Measurements from ENCODE around the gene PTPRK.

PTPRK gene

GRCh38 chr6:127968394-127968793 lies 552.0 kb downstream of the PTPRK start:
- POLR2A ChIA-PET: no interaction called here
- CTCF ChIA-PET: no interaction called here
- DNase-seq (ENCODE audit: extremely low spot score): no peak
- TF ChIP-seq, protein P1, sequence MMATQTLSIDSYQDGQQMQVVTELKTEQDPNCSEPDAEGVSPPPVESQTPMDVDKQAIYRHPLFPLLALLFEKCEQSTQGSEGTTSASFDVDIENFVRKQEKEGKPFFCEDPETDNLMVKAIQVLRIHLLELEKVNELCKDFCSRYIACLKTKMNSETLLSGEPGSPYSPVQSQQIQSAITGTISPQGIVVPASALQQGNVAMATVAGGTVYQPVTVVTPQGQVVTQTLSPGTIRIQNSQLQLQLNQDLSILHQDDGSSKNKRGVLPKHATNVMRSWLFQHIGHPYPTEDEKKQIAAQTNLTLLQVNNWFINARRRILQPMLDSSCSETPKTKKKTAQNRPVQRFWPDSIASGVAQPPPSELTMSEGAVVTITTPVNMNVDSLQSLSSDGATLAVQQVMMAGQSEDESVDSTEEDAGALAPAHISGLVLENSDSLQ (IDR thresholded peaks at IDR 0.05): no peak
- TF ChIP-seq FOXK2 (IDR thresholded peaks at IDR 0.05): no peak
- TF ChIP-seq ARNT (IDR thresholded peaks at IDR 0.05): no peak
- TF ChIP-seq SP1 (IDR thresholded peaks at IDR 0.05): no peak
- TF ChIP-seq FOXA1 (IDR thresholded peaks at IDR 0.05): no peak

DNA sequence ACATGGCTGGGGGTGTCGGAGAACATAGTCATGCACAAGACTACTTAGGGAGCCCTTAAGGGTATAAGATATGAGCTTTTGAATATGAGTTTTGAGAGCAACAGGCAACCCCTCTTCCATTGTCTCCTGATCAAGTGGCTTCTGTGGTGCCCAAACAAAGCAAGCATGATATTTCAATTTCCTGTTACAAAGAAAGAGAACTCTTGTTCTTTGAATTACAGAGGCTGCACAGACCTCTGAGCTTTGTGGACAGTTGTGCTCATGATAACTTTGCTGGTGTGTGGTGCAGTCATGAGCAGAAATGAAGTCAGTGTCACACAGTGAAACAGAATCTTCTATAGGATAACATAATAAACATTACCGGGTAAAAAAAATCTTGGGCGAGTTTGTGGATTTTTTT lies 552.7 kb downstream of the PTPRK start:
- CTCF ChIA-PET: no interaction called here
- TF ChIP-seq NFRKB (IDR thresholded peaks at IDR 0.05) (no peak), ELF4 (IDR thresholded peaks at IDR 0.05) (no peak)
- no peak for DNase-seq (ENCODE audit: extremely low spot score)

GRCh38 chr6:127966616-127967015 lies 553.8 kb downstream of the PTPRK start:
- ChIA-PET POLR2A (no interaction called here), CTCF (no interaction called here)
- no peak for TF ChIP-seq FOXK2 (IDR thresholded peaks at IDR 0.05)
- TF ChIP-seq HDGF (IDR thresholded peaks at IDR 0.05; ENCODE audit: borderline replicate concordance): no peak
- DNase-seq (ENCODE audit: extremely low spot score): no peak

More for the DNA sequence above, 552.7 kb downstream of the PTPRK start:
- POLR2A ChIA-PET: no interaction called here

- ChIA-PET POLR2A (no interaction called here), CTCF (no interaction called here)
- no peak for DNase-seq (ENCODE audit: extremely low spot score)
- no peak for TF ChIP-seq ZNF384 (IDR thresholded peaks at IDR 0.05)
- no peak for TF ChIP-seq ARNT (IDR thresholded peaks at IDR 0.05)
- TF ChIP-seq BHLHE40 (IDR thresholded peaks at IDR 0.05; ENCODE audit: borderline replicate concordance): no peak
- TF ChIP-seq L3MBTL2 (conservative IDR thresholded peaks at IDR 0.05): no peak
- TF ChIP-seq FOXM1 (IDR thresholded peaks at IDR 0.05; ENCODE audit: borderline replicate concordance): no peak
- no peak for TF ChIP-seq NFRKB (IDR thresholded peaks at IDR 0.05)
- TF ChIP-seq CTBP1 (IDR thresholded peaks at IDR 0.05; ENCODE audit: borderline replicate concordance): no peak
- no peak for TF ChIP-seq ELF4 (IDR thresholded peaks at IDR 0.05)
Measured at GRCh38 chr6:127963495-127963894, 556.9 kb downstream of the PTPRK start.

GRCh38 chr6:127959869-127960268 lies 560.5 kb downstream of the PTPRK start:
- DNase-seq (ENCODE audit: extremely low spot score): no peak
- ChIA-PET POLR2A (no interaction called here), CTCF (no interaction called here)
- TF ChIP-seq CTBP1 (IDR thresholded peaks at IDR 0.05; ENCODE audit: borderline replicate concordance) (no peak), NFRKB (IDR thresholded peaks at IDR 0.05) (no peak), TARDBP (IDR thresholded peaks at IDR 0.05) (no peak), ELF4 (IDR thresholded peaks at IDR 0.05) (no peak), FOXM1 (IDR thresholded peaks at IDR 0.05; ENCODE audit: borderline replicate concordance) (no peak), SUZ12 (IDR thresholded peaks at IDR 0.05) (no peak), SP1 (IDR thresholded peaks at IDR 0.05) (no peak), ZNF384 (IDR thresholded peaks at IDR 0.05) (no peak), ARNT (IDR thresholded peaks at IDR 0.05) (no peak), FOXK2 (IDR thresholded peaks at IDR 0.05) (no peak), LEF1 (IDR thresholded peaks at IDR 0.05; ENCODE audit: borderline replicate concordance) (no peak), HDGF (IDR thresholded peaks at IDR 0.05; ENCODE audit: borderline replicate concordance) (no peak), L3MBTL2 (conservative IDR thresholded peaks at IDR 0.05) (no peak), FOXA1 (IDR thresholded peaks at IDR 0.05) (no peak)
- TF ChIP-seq, protein P1 (IDR thresholded peaks at IDR 0.05): no peak

GRCh38 chr6:127956956-127957355 lies 563.4 kb downstream of the PTPRK start:
- ChIA-PET CTCF (no interaction called here), POLR2A (no interaction called here)
- TF ChIP-seq ARNT (IDR thresholded peaks at IDR 0.05) (no peak), L3MBTL2 (conservative IDR thresholded peaks at IDR 0.05) (no peak), HDGF (IDR thresholded peaks at IDR 0.05; ENCODE audit: borderline replicate concordance) (no peak), BHLHE40 (IDR thresholded peaks at IDR 0.05; ENCODE audit: borderline replicate concordance) (no peak), FOXA1 (IDR thresholded peaks at IDR 0.05) (no peak), TARDBP (IDR thresholded peaks at IDR 0.05) (no peak), ELF4 (IDR thresholded peaks at IDR 0.05) (no peak), CTBP1 (IDR thresholded peaks at IDR 0.05; ENCODE audit: borderline replicate concordance) (no peak), SP1 (IDR thresholded peaks at IDR 0.05) (no peak), SUZ12 (IDR thresholded peaks at IDR 0.05) (no peak), NFRKB (IDR thresholded peaks at IDR 0.05) (no peak), ZNF384 (IDR thresholded peaks at IDR 0.05) (no peak), LEF1 (IDR thresholded peaks at IDR 0.05; ENCODE audit: borderline replicate concordance) (no peak), FOXM1 (IDR thresholded peaks at IDR 0.05; ENCODE audit: borderline replicate concordance) (no peak), FOXK2 (IDR thresholded peaks at IDR 0.05) (no peak)
- TF ChIP-seq, protein P1 (IDR thresholded peaks at IDR 0.05): no peak

DNA sequence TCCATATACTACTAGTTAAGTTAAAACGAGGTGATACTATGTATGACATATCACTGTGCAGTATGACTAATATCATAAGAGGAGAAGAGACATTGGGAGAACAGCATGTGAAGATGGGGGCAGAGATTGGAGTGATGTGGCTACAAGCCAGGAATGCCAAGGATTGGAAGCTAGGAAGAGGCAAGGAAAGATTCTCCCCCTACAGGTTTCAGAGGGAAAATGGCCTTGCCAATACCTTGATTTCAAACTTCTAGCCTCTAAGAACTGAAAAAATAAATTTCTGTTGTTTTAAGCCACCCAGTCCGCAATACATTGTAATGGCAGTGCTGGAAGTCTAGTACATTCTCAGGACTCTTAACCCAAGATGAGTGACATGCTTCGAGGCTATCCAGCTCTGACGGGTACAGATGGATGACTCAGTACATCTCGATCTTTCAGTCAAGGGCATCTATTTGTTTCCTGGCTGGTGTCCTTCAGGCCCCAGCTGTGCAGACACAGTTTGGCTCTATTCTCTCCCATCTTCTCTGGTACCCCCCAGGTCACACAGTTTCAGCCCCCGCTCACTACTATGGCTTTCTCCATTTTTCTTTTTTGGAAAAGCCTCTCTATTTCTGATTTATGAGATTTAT lies 564.0 kb downstream of the PTPRK start:
- POLR2A ChIA-PET: interaction anchor here (0.5 kb wide), 1 partner anchor 10 kb away, joined by 3 read pairs; no protein-coding TSS in a partner anchor
- DNase-seq (ENCODE audit: extremely low spot score): no peak
- CTCF ChIA-PET: no interaction called here
- TF ChIP-seq, protein P1 (IDR thresholded peaks at IDR 0.05): no peak
- TF ChIP-seq BHLHE40 (IDR thresholded peaks at IDR 0.05; ENCODE audit: borderline replicate concordance) (no peak), NFRKB (IDR thresholded peaks at IDR 0.05) (no peak), ELF4 (IDR thresholded peaks at IDR 0.05) (no peak), FOXM1 (IDR thresholded peaks at IDR 0.05; ENCODE audit: borderline replicate concordance) (no peak), SUZ12 (IDR thresholded peaks at IDR 0.05) (no peak), SP1 (IDR thresholded peaks at IDR 0.05) (no peak), LEF1 (IDR thresholded peaks at IDR 0.05; ENCODE audit: borderline replicate concordance) (no peak), ZNF384 (IDR thresholded peaks at IDR 0.05) (no peak), ARNT (IDR thresholded peaks at IDR 0.05) (no peak), CTBP1 (IDR thresholded peaks at IDR 0.05; ENCODE audit: borderline replicate concordance) (no peak), FOXA1 (IDR thresholded peaks at IDR 0.05) (no peak), HDGF (IDR thresholded peaks at IDR 0.05; ENCODE audit: borderline replicate concordance) (no peak)

More at GRCh38 chr6:127956956-127957355, 563.4 kb downstream of the PTPRK start:
- DNase-seq (ENCODE audit: extremely low spot score): no peak

All from HEK293T (cell line).